ENCODE data around the gene MTARC2. TPM values are rescaled to one million over a fixed set of nuclear protein-coding genes. Genes with fewer than 3 reads are reported as not detected.
A peak's percentile ranks its signal among the peaks of the same experiment; 100 is the strongest.

Gene MTARC2
- total and polyA plus RNA-seq, 2 of the 13 experiments (the other 11 are each of a cell fraction or from before 2014, with no cell fraction given): 8.5 to 10.1 TPM

- no peak for TF ChIP-seq GPN1 (CRISPR knock-in tag; IDR thresholded peaks at IDR 0.05; ENCODE audit: borderline replicate concordance)
- no peak for TF ChIP-seq ZNF17 (CRISPR knock-in tag; IDR thresholded peaks at IDR 0.05)
- TF ChIP-seq ARID2 (CRISPR knock-in tag; IDR thresholded peaks at IDR 0.05; ENCODE audit: borderline replicate concordance): no peak
- TF ChIP-seq MED1 (CRISPR knock-in tag; IDR thresholded peaks at IDR 0.05): peak; percentile 43
- TF ChIP-seq ZSCAN31 (CRISPR knock-in tag; IDR thresholded peaks at IDR 0.05; ENCODE audit: low read depth): peak; percentile 43; the same call in 1 of the 2 replicates
- TF ChIP-seq ZNF589 (CRISPR knock-in tag; conservative IDR thresholded peaks at IDR 0.05): no peak; the same call in 1 of the 2 replicates
- no peak for TF ChIP-seq ARHGAP35 (CRISPR knock-in tag; IDR thresholded peaks at IDR 0.05; ENCODE audit: borderline replicate concordance)
- 0 out of 2 replicates have a peak, but pooled peaks have one; percentile 35 for TF ChIP-seq HBP1 (CRISPR knock-in tag; IDR thresholded peaks at IDR 0.05; ENCODE audit: low read depth)
- 0 out of 2 replicates have a peak, but pooled peaks have one; percentile 10 for TF ChIP-seq ZXDC (CRISPR knock-in tag; IDR thresholded peaks at IDR 0.05)
- TF ChIP-seq CENPX (CRISPR knock-in tag; IDR thresholded peaks at IDR 0.05): no peak
- no peak for TF ChIP-seq ZNF317 (CRISPR knock-in tag; IDR thresholded peaks at IDR 0.05)
- no peak; the same call in none of the 2 replicates for TF ChIP-seq GFI1 (CRISPR knock-in tag; IDR thresholded peaks at IDR 0.05; ENCODE audit: borderline replicate concordance)
- TF ChIP-seq FOXC1 (CRISPR knock-in tag; IDR thresholded peaks at IDR 0.05; ENCODE audit: borderline replicate concordance): peak; percentile 58
- 0 out of 2 replicates have a peak, but pooled peaks have one; percentile 60 for TF ChIP-seq ZFP37 (CRISPR knock-in tag; IDR thresholded peaks at IDR 0.05; ENCODE audit: borderline replicate concordance)
- peak; percentile 57; the same call in 1 of the 2 replicates for TF ChIP-seq TBX2 (CRISPR knock-in tag; IDR thresholded peaks at IDR 0.05; ENCODE audit: borderline replicate concordance)
- peak; percentile 60; the same call in 1 of the 2 replicates for TF ChIP-seq ZNF235 (CRISPR knock-in tag; IDR thresholded peaks at IDR 0.05; ENCODE audit: borderline replicate concordance)
- no peak for TF ChIP-seq ZNF224 (CRISPR knock-in tag; IDR thresholded peaks at IDR 0.05)
- no peak; the same call in 1 of the 2 replicates for TF ChIP-seq ZMYM2 (CRISPR knock-in tag; IDR thresholded peaks at IDR 0.05)
- TF ChIP-seq RFX5 (IDR thresholded peaks at IDR 0.05; ENCODE audit: low read depth, low read length): no peak; the same call in 1 of the 2 replicates
- peak; percentile 25; the same call in 1 of the 2 replicates for TF ChIP-seq ZBTB10 (CRISPR knock-in tag; IDR thresholded peaks at IDR 0.05; ENCODE audit: borderline replicate concordance)
- TF ChIP-seq KDM4B (CRISPR knock-in tag; IDR thresholded peaks at IDR 0.05): 0 out of 2 replicates have a peak, but pooled peaks have one; percentile 46
Observed at GRCh38 chr1:220786337-220787068, 38.4 kb downstream of the MTARC2 start, which contains the start of gene MTARC1 (continued).

All from HepG2 (cell line).